ENCODE measurements around the gene CEP112.
"Not testable (repeated sequence)": the region's sequence is repeated elsewhere in the genome, so short reads cannot be mapped to it uniquely, and the experiment has no call there.

Gene CEP112

GRCh38 chr17:65850486-65850885 is 341.4 kb downstream of the CEP112 start:
- Histone ChIP-seq H3K4me1 (no peaks in the 10 kb centered on the region), H3K27ac (no peak overlapping the region), H3K27me3 (no peaks in the 10 kb centered on the region), H3K4me3 (no peak overlapping the region), H3K9me3 (no peaks in the 10 kb centered on the region), H3K36me3 (no peaks in the 10 kb centered on the region)
- intact Hi-C loops (cut with DNase I; ENCODE audit: low total_unique reads): no loop called here
- TF ChIP-seq, protein P1, sequence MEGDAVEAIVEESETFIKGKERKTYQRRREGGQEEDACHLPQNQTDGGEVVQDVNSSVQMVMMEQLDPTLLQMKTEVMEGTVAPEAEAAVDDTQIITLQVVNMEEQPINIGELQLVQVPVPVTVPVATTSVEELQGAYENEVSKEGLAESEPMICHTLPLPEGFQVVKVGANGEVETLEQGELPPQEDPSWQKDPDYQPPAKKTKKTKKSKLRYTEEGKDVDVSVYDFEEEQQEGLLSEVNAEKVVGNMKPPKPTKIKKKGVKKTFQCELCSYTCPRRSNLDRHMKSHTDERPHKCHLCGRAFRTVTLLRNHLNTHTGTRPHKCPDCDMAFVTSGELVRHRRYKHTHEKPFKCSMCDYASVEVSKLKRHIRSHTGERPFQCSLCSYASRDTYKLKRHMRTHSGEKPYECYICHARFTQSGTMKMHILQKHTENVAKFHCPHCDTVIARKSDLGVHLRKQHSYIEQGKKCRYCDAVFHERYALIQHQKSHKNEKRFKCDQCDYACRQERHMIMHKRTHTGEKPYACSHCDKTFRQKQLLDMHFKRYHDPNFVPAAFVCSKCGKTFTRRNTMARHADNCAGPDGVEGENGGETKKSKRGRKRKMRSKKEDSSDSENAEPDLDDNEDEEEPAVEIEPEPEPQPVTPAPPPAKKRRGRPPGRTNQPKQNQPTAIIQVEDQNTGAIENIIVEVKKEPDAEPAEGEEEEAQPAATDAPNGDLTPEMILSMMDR (IDR thresholded peaks at IDR 0.05): no peak
- no peak for DNase-seq

DNA sequence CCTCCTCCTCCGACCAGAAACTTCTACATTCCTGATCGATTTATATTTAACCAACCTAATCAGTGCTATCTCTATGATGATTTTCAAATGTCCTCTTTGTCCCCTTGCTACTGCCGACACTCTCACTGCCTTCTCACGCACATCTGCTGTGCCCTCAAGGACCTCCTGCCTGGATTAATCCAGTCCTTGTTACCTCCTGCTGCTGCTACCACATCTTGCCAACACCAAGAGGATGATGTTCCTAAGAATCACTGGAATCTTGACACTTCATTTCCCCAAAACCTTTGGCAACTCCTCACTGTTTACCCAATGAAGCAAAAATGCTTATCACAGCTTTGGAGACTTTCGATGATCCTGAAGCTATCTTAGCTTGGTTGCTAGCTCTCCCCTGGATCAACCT is 343.2 kb downstream of the CEP112 start:
- H3K9me3 ChIP-seq: no peaks in the 10 kb centered on the region
- no peak for DNase-seq
- intact Hi-C loops (cut with DNase I; ENCODE audit: low total_unique reads): no loop called here
- H3K36me3 ChIP-seq: no peaks in the 10 kb centered on the region
- no peaks in the 10 kb centered on the region for H3K27me3 ChIP-seq
- no peak overlapping the region for H3K27ac ChIP-seq
- H3K4me1 ChIP-seq: no peaks in the 10 kb centered on the region
- TF ChIP-seq, protein P1 (IDR thresholded peaks at IDR 0.05): no peak
- H3K4me3 ChIP-seq: no peak overlapping the region

- Histone ChIP-seq H3K27ac (no peak overlapping the region), H3K27me3 (no peaks in the 10 kb centered on the region), H3K4me1 (no peaks in the 10 kb centered on the region), H3K4me3 (no peak overlapping the region), H3K36me3 (no peaks in the 10 kb centered on the region), H3K9me3 (peaks cover 0 to 3% (median 0%) of the 10 kb centered on the region in 3 donors)
- DNase-seq: no peak
- intact Hi-C loops (cut with DNase I; ENCODE audit: low total_unique reads): no loop called here
- TF ChIP-seq, protein P1 (IDR thresholded peaks at IDR 0.05): no peak
These were observed 350.8 kb downstream of the CEP112 start for GRCh38 chr17:65841089-65841488.

DNA sequence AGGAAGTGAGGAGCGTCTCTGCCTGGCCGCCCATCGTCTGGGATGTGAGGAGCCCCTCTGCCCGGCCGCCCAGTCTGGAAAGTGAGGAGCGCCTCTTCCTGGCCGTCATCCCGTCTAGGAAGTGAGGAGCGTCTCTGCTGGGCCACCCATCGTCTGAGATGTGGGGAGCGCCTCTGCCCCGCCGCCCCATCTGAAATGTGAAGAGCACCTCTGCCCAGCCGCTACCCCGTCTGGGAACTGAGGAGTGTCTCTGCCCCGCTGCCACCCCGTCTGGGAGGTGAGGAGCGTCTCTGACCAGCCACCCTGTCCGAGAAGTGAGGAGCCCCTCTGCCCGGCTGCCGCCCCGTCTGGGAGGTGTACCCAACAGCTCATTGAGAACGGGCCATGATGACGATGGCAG is 354.7 kb downstream of the CEP112 start:
- H3K36me3 ChIP-seq: not testable (repeated sequence)

GRCh38 chr17:65833214-65833613 is 358.7 kb downstream of the CEP112 start:
- Histone ChIP-seq H3K27ac (no peak overlapping the region), H3K4me3 (no peak overlapping the region), H3K27me3 (no peaks in the 10 kb centered on the region), H3K4me1 (no peaks in the 10 kb centered on the region), H3K9me3 (peaks cover 0 to 45% (median 0%) of the 10 kb centered on the region in 3 donors), H3K36me3 (no peaks in the 10 kb centered on the region)
- no peak for DNase-seq
- intact Hi-C loops (cut with DNase I; ENCODE audit: low total_unique reads): no loop called here
- TF ChIP-seq, protein P1 (IDR thresholded peaks at IDR 0.05): no peak

More for the DNA sequence above, 354.7 kb downstream of the CEP112 start:
- H3K27ac ChIP-seq; H3K4me1 ChIP-seq; H3K4me3 ChIP-seq; H3K27me3 ChIP-seq; DNase-seq; intact Hi-C loops (cut with DNase I; ENCODE audit: low total_unique reads): not testable (repeated sequence)
- peaks cover 0 to 28% (median 0%) of the 10 kb centered on the region in 3 donors for H3K9me3 ChIP-seq

DNA sequence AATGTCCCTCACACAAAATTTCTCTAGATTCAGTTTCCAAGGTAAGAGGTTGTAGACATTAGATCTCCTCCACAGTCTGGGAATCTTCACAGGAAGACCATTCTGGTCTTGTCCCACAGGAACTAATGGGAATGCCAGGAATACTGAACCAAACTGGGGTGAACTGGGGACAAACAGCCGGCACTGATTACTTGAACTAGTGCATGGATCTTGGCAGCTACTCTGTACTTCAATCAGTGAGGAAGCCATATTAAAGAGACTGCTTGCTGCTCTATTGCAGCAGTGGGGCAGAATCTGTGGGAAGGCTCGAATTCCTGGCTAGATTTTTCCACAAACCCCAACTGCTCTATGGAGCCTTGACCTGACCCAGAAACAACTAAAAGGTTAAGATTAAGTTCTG is 361.6 kb downstream of the CEP112 start:
- TF ChIP-seq, protein P1 (IDR thresholded peaks at IDR 0.05): no peak
- no peaks in the 10 kb centered on the region for H3K4me1 ChIP-seq
- no peaks in the 10 kb centered on the region for H3K36me3 ChIP-seq
- DNase-seq: no peak
- H3K9me3 ChIP-seq: peaks cover 0 to 45% (median 0%) of the 10 kb centered on the region in 3 donors
- intact Hi-C loops (cut with DNase I; ENCODE audit: low total_unique reads): no loop called here
- no peak overlapping the region for H3K27ac ChIP-seq
- H3K4me3 ChIP-seq: no peak overlapping the region
- H3K27me3 ChIP-seq: no peaks in the 10 kb centered on the region

DNA sequence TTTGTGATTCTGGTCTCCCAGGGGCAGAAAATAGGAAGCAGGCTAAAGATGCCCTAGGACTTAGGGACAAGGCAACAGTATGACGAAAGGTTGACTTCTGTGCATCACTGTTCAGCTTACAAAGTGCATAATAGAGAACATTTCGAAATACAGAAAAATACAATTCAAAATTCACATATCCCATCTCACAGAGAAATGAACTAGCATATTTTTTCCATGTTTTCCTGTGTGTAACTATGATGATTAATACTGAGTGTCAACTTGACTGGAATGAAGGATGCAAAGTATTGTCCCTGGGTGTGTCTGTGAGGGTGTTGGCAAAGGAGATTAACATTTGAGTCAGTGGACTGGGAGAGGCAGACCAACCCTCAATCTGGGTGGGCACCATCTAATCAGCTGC is 365.4 kb downstream of the CEP112 start:
- DNase-seq; H3K4me1 ChIP-seq; H3K36me3 ChIP-seq; intact Hi-C loops (cut with DNase I; ENCODE audit: low total_unique reads); H3K27me3 ChIP-seq; H3K4me3 ChIP-seq; H3K27ac ChIP-seq: not testable (repeated sequence)
- H3K9me3 ChIP-seq: peaks cover 0 to 14% (median 0%) of the 10 kb centered on the region in 3 donors
